ENCODE results near the gene FAM240B.

Gene FAM240B

DNA sequence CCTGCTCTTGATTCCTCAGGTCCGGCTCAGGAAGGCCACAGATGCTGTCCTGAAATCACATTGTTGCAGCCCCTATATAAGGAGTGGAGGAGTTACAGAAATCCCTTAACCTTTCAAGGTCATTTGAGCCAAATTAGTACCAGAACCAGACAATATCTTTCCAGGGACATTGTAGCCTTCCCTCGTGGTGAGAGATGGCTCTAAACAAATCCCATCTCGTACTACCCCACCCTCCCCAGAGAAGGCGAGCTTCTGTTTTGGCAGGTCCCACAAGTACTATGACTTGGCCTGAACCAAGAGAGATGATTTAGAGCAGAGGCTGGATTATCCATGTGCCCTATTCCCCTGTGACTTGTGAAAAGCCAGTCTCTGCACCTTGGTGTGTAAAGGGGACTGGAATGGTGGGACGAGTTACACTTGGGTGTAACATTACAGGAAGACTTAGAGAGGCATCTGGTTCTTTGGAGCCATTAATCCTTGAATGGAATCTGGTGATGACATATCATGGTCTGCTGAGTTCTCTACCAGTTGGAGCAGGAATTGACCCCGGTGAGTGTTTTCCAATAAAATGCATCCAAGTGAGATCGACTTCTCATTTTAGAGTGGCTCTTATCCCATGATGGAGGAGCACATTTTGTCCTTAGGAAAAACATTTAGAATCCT lies at the start of gene FAM240B:
TSS of gene FAM240B (minus strand) at position 51 of the 663 bp plus-strand sequence. CDS start 16,134 bp downstream, outside the sequence.
- no peak for DNase-seq

DNA sequence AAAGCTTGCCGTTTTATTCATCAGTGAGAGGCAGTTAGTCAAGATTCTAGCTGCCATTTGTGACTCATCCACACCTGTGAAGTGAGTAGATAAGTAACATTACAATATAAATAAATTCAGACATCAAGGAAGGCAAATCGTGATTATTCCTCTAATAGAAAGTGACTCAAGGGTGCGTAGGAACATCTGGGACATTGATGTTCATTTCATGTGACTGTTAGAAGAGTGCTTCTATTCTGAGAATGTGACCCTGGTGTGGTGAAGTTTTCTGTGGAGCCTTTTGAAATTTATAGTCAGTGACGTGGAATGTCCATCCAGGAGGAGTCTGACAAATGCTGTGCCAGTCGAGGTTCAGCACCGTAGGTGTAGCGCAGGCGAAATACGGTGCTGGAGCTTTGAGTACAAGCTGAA lies 48.4 kb upstream of the FAM240B start:
- no peak for DNase-seq

DNA sequence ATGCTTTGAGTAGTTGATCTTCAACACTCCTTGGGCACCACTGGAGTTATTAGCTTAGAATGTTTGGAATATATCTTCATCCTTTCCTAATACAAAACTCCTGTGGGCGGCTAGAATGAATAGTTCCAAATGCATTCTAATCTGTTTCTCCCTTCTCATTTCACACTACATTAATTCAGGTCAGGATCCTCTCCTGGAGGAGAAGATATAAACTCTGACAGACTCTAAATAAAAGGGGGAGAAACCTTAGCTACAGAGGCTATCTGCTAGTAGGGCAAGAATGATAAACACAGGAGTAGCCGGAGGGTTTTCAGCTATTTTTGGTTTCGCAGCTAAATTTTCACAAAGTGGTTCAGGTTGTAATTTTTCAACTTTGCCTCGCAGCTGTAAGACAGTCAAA lies 45.2 kb upstream of the FAM240B start:
- no peak for DNase-seq

DNA sequence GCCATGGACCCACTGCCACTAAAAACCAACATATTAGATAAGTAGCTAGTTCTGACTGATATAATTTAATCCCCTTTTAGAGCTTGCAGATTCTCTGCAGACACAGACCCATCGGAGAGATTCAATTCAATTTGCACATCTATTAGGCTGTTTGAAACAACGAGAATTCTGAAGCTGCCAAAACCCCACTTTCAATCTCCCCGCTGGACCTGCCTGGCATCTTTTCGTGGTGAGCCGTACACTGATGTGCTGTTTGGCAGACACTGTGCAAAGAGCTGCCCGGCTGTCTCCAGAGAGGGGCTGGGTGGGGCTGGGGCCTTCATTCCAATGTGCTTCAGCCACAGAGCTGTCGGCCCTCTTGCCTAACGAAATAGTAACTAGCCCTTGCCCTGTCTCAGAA lies 42.1 kb upstream of the FAM240B start:
- DNase-seq = no peak

DNA sequence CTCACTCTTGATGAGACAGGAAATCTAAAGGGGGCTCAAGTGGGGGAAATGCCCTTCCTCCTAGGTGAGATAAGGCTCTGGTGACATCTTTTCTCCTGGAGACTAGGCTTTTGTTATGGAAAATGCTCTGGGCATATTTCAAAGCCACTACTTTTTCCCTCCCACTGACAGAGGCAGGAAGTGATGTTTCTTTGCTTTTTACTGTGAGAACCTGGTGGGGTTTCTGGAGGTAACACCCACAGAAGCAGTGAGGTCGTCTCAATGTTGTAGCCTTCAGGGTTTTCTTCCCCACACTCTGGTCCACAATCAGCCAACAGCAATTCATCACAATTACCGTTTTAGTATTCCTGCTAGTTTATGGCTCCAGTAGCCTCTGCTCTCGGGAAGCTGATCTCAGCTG lies 41.4 kb upstream of the FAM240B start:
- DNase-seq = no peak

DNA sequence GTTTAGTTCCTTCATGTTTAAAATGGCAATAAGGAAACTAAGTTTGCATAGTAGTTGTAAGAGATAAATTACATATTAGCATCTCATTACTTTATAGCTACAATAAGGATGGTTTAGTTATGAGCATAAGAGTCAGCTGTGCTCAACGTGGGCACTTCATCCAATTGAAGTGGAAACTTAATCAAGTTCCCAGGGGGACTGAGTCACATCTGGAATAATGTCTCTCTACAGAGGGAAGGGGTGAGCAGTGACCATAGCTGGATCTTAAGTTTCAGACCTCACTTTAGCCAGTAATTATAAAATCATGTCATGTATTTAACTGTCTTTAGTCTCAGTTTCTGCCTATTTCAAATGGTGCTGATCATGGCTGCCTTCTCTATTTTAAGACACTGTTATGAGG lies 36.8 kb upstream of the FAM240B start:
- no peak for DNase-seq

DNA sequence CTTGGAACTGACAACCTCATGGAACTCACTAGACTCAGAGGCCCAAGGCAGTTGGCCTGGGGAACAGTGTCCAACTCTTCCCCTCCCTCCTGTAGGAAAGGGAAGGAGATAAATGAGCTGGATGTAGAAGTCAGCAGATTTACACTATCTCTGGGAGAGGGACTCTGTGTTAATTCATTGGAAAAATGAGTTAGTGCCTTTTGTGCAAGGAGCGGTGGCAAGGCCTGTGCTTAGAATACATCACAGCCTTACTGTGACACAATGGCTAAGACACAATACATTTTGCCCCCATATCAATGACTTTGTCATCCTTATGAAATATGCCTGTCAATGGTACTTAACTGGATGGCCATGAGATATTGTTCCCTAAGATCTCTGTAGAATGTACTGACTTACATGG lies 28.0 kb upstream of the FAM240B start:
- DNase-seq = no peak

DNA sequence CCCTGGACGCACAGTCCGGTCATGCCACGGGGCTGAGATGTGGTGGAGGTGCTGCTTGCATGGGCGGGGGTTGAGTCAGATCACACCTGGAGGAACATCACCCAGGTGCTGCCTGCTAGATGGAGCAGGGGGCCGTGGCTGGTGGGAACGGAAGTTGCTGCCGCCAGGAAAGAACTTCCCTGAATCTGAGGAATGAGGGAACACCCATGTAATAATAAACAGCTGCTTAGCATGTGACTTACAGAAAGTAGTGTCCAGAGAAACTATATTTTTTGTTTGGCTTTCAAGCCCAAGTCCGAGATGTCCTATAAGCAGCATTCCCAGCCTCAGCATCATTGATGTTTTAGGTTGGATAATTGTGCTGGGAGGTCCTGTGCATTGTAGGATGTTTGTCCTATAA lies 27.1 kb upstream of the FAM240B start:
- DNase-seq = no peak

DNA sequence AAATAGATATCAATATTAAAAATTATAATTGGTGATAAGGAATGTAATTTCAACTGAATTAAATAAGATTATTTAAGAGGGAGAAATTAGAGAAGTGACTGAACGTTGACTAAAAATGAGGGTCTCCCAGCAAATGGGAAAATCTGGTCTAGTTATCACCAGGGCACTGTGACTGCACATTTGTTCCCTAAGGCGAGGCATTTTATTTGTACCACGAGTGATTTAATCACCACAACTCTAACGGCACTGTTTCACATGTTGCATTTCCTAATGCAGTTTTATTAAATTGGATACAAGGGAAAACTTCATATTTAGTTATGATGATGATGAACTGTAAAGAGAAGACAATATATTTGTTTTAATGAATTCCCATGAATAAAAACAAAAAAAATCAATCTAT lies 26.4 kb upstream of the FAM240B start:
- DNase-seq = no peak

DNA sequence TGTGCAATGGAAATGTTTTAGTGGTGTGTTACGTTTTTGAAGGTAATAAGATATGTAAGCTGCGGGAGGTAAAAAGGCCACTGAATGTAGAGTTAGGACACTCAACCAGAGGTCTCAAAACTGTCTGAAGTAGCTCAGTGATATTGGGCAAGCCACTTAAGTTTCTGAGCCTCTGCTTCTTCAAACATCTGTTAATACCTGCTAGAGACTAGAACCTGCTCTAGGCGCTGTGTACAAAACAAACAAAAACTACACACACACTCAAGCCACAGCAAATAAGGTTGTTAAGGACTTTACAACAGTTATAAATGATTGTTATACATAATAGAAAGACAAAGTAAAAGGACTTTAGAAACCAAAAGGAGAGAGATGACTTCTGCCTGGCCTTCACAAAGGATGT lies 24.6 kb upstream of the FAM240B start:
- DNase-seq = no peak

DNA sequence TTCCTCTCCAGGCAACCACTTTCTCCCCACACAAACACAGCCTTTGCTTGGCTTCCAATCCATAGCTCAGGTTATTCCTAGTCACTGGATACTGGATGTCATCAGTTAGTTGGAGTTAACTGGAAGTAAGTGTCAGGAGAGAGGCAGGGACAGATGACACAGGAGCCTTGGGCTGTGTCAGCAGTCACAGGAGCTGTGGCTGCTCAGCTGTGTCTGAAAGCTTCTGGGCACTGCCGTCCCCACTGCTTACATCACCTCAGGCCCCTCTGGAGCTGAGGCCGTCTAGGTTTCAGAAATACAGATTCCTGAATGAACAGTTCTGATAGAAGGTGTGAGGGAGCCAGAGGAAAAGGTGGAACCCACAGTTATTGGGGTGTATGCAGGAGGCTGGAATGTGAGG lies 17.3 kb upstream of the FAM240B start:
- DNase-seq = no peak

DNA sequence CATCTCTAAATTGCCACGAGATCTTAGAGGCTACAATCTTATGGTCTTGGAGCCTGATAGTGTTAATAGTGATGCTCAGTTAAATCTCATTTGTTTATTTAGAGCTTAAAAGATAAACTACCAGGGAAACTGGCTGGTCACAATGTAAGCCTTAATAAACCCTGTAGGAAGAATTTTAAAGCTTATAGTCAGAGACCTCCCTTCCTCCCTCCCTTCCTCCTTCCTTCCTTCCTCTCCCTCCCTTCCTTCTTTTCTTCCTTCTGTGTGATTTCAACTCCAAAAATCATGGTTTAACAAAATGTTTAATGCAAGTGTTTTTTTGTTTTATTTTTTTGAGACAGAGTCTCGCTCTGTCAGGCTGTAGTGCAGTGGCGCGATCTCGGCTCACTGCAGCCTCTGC lies 14.9 kb upstream of the FAM240B start:
- no peak for DNase-seq

DNA sequence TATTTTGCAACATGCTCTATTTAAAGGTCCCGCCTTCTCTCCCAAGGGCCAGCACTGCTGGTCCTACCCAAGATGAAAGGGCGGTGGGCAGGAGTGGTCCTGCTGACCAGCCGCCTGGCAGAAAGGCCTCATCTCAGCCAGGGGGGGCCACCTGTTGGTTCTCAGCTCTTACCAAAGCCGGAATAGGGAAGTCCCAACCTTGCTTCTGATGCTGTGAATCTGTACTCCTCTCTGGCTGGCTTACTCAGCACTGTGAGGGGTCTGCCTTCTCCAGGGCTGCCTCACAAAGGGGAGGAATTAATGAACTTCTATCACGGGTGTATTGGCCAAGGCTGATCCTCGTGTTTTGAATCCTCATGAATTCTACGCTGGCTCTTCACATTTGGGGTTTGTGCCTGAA lies 13.6 kb upstream of the FAM240B start:
- no peak for DNase-seq

DNA sequence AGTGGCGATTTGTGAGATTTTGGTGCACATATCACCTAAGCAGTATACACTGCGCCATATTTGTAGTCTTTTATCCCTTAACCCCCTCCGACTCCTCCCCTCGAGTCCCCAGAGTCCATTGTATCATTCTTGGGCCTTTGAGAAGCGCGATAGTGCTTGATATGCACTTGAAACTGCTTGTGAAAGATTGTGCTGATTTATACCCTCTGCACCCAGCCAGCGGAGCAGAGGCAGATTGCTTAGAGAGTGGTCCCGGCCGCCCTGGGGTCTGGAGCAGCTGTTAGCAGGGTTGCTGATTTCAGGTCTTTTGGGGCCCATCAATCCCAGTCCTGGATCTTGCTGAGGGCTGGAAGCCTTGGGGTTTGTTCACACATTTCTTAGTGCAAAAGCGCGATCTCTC lies 13.0 kb upstream of the FAM240B start:
- DNase-seq = no peak

DNA sequence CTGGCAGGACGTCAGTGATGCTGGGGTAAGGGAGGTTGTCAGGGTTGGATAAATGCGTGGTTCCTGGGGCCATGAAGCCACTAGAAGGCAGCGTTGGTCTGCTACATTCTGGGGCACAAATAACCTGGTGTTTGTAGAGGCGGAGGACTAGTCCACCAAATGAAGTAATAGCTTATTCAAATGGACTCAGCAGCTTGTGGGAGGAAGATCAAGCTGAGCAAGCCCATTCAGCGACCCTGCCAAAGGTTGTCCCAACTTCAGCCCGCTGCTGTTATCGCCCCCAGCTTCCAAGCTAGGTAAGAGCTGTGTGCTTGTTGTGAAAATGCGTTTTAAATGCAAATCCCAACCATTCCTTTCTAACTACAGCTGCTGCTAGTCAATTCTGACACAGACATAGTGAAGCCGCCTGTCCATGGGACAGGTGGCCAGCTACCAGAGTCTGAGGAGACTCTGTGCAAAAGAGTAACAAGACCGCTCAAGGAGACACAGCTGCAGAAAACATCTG lies 7.6 kb upstream of the FAM240B start:
- no peak for DNase-seq

DNA sequence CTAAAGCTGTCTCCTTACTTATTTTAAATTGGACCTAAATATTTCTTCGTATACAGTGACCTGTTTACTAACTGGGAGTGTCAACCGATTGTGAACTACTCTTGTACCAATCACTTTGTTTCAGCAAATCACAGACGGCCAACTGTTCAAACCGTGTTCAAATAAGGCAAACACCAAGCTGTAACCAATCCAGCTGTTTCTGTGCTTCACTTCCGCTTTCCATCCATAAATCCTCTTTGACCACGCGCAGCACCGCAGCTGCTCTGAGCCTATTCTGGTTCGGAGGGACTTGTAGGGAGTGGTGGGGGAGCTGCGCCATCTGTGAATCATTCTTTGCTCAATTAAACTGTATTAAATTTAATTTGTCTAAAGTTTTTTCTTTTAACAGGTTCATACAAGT lies 4.8 kb upstream of the FAM240B start:
- no peak for DNase-seq

DNA sequence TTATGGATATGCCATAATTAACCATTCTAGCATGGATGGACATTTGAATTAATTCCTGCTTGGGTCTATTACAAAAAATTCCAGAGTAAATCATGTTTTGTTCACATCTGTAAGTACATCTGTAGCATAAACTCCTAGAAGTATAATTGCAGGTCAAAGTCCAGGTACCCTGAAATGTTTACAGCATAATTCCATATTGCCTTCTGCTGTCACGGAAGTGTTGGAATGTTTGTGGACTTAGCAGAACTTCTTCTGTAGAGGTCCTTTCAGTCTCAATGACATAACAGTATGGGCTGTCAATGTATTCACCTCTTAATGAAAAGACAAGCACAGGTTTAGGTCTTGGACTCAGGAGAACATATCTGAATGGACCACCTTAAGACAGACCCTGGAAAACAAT lies 1.8 kb downstream of the FAM240B start:
- no peak for DNase-seq

DNA sequence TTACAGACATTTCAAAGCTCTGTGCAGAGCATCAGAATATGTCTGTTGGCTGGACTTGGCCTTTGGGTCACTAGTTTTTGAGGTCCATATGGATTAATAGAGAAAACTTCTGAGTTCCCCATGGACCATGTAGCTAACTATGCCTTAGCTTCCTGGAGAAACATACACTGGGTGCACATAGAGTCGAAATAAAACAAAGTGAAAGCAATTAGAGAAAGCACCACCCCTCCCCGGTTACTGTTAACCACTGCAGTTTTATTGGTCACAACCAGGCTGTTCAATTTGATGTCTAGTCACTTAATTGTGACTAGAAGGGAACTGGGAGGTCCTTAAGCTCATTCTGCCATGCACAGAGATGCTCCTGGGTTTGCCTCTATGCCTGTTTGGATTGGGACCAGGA lies 4.2 kb downstream of the FAM240B start:
- DNase-seq = no peak

DNA sequence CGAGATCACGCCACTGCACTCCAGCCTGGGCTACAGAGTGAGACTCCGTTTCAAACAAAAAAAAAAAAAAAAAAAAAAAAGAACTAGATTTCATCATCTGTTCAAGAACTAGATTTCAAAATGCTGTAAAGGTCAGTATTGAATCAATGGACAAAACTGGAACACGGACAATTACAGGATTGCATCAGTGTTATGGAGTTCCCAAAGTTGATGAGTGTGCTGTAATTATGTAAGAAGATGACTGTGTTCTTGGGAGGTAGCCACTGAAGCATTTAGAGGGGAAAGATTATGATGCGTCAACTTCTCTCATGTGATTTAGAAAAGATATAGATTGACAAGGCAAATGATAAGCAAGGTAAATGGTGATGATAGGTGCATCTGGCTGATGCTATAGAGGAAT lies 6.5 kb downstream of the FAM240B start:
- DNase-seq = no peak

DNA sequence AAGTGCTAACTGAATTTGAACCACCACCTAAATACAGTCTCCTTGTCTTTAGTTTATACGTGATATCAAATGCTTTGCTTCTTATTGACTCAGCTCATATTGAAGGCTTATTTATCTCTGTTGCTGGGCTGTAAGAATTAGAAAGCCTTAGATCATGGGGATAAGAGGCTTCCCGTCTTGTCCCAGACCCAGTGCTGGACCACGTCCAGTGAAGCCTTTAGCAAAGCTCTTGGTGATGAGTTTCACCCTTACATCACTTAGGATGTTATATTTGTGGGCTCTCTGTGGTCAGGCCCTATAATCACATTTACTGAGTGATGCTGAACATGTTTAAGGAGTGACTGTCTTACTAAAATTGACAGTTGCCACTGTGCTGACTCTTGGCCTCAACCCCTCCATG lies 11.2 kb downstream of the FAM240B start:
- DNase-seq = no peak

DNA sequence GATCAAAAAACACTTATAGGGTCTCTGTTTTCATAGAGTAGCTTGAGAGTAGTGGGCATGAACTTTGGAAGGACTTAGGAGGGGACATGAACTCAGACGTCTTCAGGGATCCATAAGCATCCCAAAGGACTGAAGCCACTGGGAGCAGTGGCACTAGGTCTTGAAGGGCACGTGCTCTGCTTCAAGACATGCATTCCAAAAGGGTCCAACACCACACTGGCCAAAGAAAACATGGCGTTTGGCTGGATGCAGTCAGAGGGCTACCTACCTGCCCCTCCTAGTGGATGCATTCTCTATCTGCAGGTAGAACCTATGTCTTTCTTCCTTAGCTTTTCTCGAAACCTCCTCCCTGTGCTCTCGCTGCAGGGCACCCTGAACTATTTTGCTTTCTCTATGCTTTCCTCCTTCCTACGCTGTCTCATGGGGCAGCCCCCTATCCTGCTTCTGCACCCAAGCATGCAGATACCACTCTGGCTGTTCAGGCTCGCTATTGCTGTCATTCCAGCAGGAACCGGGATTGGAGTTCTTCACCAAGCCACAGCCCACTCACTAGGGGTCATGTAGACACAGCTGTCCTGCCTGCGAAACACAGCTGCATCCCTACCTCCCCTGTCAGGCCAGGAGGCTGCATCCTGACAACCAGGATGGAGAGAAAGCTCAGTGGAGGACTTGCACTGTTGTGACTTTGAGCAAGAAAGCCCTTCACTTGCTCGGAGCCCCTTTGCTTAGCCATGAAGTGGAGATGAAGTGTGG lies 11.9 kb downstream of the FAM240B start:
- no peak for DNase-seq

DNA sequence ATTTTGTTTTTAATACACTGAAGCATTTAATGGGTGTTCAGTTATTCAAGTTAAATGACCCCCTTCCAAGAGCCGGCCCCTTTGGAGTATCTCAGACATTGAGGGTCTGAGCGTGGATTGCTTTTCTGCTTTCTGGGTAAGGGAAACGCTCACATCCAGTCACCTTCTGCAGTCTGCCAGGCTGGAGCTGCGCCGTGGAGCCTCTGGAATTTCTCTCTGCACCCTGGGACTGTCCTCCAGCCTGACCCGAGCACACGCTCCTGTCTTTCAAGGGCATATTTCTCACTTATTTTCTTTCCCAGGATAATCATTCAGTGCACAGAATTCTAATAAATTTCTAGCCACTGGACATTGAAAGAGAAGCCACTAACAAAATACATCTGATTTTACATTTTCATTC lies 13.4 kb downstream of the FAM240B start:
- no peak for DNase-seq

DNA sequence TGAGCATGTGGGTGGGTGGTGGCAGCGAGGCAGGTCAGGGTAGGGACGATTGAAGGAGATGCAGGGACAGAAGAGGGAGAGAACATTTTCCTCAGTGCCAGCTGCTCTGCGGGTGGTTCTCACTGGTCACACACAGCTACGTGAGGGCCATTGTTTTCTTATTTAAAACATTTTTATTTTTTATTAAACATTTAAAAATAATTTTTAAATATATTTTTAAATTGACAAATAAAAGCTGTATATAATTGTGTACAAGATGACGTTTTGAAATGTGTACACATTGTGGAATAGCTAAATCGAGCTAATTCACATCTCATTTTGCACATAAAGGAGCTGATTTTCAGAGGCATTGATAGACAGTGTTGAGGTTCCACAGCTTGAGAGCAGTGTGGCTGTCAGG lies 14.0 kb downstream of the FAM240B start:
- no peak for DNase-seq

DNA sequence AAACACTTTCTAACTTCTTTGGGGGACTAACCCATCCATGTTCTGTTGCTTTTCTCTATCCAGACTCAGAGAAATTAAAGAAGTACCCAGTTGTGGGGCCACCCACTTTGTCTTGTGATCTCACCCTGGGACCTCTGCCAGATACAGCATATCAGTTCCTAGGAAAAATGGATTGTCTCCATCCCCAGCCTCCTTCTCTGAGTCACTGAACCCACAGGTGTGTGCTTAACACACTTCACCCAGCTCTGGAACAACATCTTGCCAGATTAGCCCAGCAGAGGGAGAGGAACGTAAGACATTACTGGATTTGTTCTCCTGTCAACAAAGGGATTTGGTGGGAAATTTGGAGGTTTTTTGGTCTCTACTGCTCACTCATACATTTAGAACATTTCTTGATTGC lies 19.2 kb downstream of the FAM240B start:
- DNase-seq = no peak

DNA sequence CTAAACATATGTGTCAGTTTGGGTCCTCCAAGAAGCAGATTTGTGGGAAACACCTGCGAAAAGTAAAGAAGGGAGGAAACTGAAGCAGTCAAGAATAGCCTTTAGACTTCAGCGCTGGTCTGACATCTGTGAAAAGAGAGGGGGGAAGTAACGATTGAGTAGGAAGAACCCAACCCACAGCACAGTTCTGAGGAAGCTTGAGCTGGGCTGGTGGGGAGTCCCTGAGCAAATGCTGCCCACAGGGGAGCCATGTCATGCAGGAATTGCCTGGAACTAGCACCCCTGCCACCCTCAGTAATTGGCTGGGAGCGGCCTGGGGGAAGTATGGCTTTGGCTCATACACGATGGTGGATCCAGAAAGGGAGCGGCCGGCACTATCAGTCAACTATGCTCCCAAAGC lies 20.6 kb downstream of the FAM240B start:
- DNase-seq = no peak

Measured in CD4-positive, alpha-beta T cell treated with Interleukin-4 for 4 hours (primary cell).